HepG2 (cell line): Measurements from ENCODE around the gene TTC23L. TPM values are rescaled to one million over a fixed set of nuclear protein-coding genes. Genes with fewer than 3 reads are reported as not detected.

Experiments
- EEA1 ChIP-seq: sonication (generic); formaldehyde crosslinking; IDR thresholded peaks from 2 replicates; pipeline ENCODE4 v1.5.1; 2020; ENCODE audit warnings: mild to moderate bottlenecking, missing genetic modification reagents, borderline replicate concordance
- MIXL1 ChIP-seq: IDR thresholded peaks from 2 replicates; pipeline ENCODE4 v1.6.1; 2016
- PAXIP1 ChIP-seq: sonication (generic); formaldehyde crosslinking; conservative IDR thresholded peaks from 2 replicates; pipeline ENCODE4 v1.4.0; 2020; ENCODE audit warnings: mild to moderate bottlenecking, missing genetic modification reagents, moderate library complexity
- SMYD3 ChIP-seq: sonication (generic); formaldehyde crosslinking; IDR thresholded peaks from 2 replicates; pipeline ENCODE4 v1.8.1; 2023; ENCODE audit warnings: mild to moderate bottlenecking, missing genetic modification reagents
- SRSF4 ChIP-seq: fragments of 200-400 bp; formaldehyde crosslinking; IDR thresholded peaks from one replicate; pipeline ENCODE4 v1.6.1; 2018; ENCODE audit warnings: mild to moderate bottlenecking, low read depth, low read length, moderate library complexity; ENCODE audit not compliant: poor library complexity, severe bottlenecking
- SUZ12 ChIP-seq: fragments of 150-350 bp; IDR thresholded peaks from 2 replicates; pipeline ENCODE4 v1.6.1; 2014; ENCODE audit warnings: low read depth, low read length
- TBP ChIP-seq: sonication (generic); formaldehyde crosslinking; IDR thresholded peaks from 2 replicates; pipeline ENCODE4 v1.5.0; 2020; ENCODE audit warnings: missing genetic modification reagents
- TCF12 ChIP-seq, 2 experiments: fragments of 450-650 bp in 1 of 2; sonication (generic) in 1 of 2; formaldehyde crosslinking in 1 of 2; IDR thresholded peaks; 2 replicates each; pipeline versions ENCODE4 v1.6.1 to v1.8.0; 2017 to 2022; ENCODE audit warnings: antibody characterized with exemption in 1 of 2, mild to moderate bottlenecking in 1 of 2, missing genetic modification reagents in 1 of 2, moderate library complexity in 1 of 2
- ZFP37 ChIP-seq: sonication (generic); formaldehyde crosslinking; IDR thresholded peaks from 2 replicates; pipeline ENCODE4 v1.4.0; 2020; ENCODE audit warnings: missing genetic modification reagents, borderline replicate concordance
- ZNF20 ChIP-seq: sonication (generic); formaldehyde crosslinking; IDR thresholded peaks from 2 replicates; pipeline ENCODE4 v1.4.0; 2020; ENCODE audit warnings: mild to moderate bottlenecking, moderate library complexity, missing genetic modification reagents
- ZNF768 ChIP-seq: sonication (generic); formaldehyde crosslinking; IDR thresholded peaks from 2 replicates; pipeline ENCODE4 v1.4.0; 2020; ENCODE audit warnings: missing genetic modification reagents
- ZNF879 ChIP-seq: sonication (generic); formaldehyde crosslinking; IDR thresholded peaks from 2 replicates; pipeline ENCODE4 v1.8.1; 2023; ENCODE audit warnings: missing genetic modification reagents
- polyA plus RNA-seq, 8 experiments: library from polyadenylated mRNA; depleted of rRNA in 3 of 8; stranded (reverse) in 7 of 8; unstranded in 1 of 8; fragments of >200 nt; fragmentation: Illumina TruSeq in 4 of 8; extraction: Trizol in 4 of 8; gene quantifications; 2 replicates each; pipeline versions ENCODE4 v1.2.1 to v1.2.3, GENCODE V29; 2011 to 2016; ENCODE audit warnings: low read depth in 4 of 8, missing spikeins in 1 of 8, mixed read lengths in 1 of 8; ENCODE audit not compliant: insufficient read depth in 1 of 8
- total RNA-seq, 5 experiments: library from RNA; depleted of rRNA; stranded (reverse); fragments of >200 nt; fragmentation: Illumina TruSeq; extraction: Trizol; gene quantifications; 2 replicates each; pipeline ENCODE4 v1.2.3, GENCODE V29; 2016; ENCODE audit warnings: low read depth in 1 of 5
- TF ChIP-seq, protein P1 (sequence below): sonication (generic); formaldehyde crosslinking; IDR thresholded peaks from 2 replicates; pipeline ENCODE4; 2020; ENCODE audit warnings: missing genetic modification reagents, mild to moderate bottlenecking, borderline replicate concordance
- TF ChIP-seq, protein P2 (sequence below): IDR thresholded peaks from 2 replicates; pipeline ENCODE4 v1.6.1; 2016
- TF ChIP-seq, protein P3 (sequence below): sonication (generic); formaldehyde crosslinking; IDR thresholded peaks from 2 replicates; pipeline ENCODE4 v1.4.0; 2020; ENCODE audit warnings: missing genetic modification reagents, borderline replicate concordance

TTC23L gene
- total and polyA plus RNA-seq, 2 of the 13 experiments (the other 11 are each of a cell fraction or from before 2014, with no cell fraction given) = 0.37 to 1.4 TPM

DNA sequence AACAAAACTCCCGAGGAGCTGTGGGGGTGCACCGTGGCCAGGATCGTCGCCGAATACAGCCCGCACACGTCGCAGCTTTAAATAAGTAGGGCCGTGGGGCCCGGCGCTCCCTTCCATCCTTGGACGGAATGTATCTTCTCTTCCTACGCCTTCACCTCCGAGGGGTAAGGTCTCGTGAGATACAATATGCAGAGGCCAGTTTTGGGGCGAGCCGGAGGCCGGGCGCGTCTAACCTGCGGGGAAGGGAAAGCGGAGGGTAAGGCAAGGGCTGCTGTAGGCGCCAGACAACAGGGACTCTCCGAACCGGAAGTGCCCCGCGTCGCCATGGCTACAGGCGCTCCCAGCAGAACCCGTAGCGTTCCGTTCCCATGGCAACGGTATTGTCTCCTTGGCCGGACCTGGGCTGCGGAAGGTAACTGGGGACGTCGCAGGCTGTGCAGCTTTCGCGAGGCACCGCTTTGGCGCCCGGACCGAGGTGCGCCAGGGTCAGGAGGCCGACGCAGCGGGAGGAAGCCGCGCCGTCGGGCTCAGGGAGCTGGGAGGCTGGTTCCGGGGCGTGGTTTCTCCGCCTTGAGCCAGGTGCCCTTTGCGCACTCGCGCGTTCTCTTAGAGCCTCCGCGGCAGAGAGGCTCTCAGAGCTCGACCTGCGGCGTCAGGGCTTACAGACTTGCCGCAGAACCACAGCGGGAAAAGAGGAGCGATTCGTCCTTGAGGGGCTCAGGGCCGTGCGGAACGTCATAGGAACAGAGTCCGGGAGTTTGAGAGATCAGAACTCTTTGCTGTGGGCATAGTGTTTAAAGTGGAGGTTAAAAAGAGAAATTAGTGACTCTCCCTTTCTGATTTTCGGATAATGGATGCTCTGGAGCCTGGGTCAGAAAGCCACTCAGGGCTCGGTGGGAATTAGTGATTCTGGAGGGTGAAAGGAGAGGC lies at the start of gene TTC23L (continued):
- TF ChIP-seq PAXIP1 (peak; percentile 81), EEA1 (CRISPR knock-in tag) (no peak), MIXL1 (CRISPR knock-in tag) (no peak), SRSF4 (no peak), ZNF879 (CRISPR knock-in tag) (no peak), SMYD3 (no peak), TBP (no peak), ZNF20 (CRISPR knock-in tag) (no peak), TCF12 (IDR thresholded peaks at IDR 0.05) (no peak), TCF12 (CRISPR knock-in tag; IDR thresholded peaks at IDR 0.05) (peak; percentile 81; the same call in 1 of the 2 replicates), ZFP37 (CRISPR knock-in tag) (0 out of 2 replicates have a peak, but pooled peaks have one; percentile 54), SUZ12 (no peak), ZNF768 (peak; percentile 90)
- TF ChIP-seq, protein P1, sequence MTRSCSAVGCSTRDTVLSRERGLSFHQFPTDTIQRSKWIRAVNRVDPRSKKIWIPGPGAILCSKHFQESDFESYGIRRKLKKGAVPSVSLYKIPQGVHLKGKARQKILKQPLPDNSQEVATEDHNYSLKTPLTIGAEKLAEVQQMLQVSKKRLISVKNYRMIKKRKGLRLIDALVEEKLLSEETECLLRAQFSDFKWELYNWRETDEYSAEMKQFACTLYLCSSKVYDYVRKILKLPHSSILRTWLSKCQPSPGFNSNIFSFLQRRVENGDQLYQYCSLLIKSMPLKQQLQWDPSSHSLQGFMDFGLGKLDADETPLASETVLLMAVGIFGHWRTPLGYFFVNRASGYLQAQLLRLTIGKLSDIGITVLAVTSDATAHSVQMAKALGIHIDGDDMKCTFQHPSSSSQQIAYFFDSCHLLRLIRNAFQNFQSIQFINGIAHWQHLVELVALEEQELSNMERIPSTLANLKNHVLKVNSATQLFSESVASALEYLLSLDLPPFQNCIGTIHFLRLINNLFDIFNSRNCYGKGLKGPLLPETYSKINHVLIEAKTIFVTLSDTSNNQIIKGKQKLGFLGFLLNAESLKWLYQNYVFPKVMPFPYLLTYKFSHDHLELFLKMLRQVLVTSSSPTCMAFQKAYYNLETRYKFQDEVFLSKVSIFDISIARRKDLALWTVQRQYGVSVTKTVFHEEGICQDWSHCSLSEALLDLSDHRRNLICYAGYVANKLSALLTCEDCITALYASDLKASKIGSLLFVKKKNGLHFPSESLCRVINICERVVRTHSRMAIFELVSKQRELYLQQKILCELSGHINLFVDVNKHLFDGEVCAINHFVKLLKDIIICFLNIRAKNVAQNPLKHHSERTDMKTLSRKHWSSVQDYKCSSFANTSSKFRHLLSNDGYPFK (CRISPR knock-in tag) = peak; percentile 95; the same call in 1 of the 2 replicates
- TF ChIP-seq, protein P2, sequence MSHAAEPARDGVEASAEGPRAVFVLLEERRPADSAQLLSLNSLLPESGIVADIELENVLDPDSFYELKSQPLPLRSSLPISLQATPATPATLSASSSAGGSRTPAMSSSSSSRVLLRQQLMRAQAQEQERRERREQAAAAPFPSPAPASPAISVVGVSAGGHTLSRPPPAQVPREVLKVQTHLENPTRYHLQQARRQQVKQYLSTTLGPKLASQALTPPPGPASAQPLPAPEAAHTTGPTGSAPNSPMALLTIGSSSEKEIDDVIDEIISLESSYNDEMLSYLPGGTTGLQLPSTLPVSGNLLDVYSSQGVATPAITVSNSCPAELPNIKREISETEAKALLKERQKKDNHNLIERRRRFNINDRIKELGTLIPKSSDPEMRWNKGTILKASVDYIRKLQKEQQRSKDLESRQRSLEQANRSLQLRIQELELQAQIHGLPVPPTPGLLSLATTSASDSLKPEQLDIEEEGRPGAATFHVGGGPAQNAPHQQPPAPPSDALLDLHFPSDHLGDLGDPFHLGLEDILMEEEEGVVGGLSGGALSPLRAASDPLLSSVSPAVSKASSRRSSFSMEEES (CRISPR knock-in tag) = 0 out of 2 replicates have a peak, but pooled peaks have one; percentile 59
- TF ChIP-seq, protein P3, sequence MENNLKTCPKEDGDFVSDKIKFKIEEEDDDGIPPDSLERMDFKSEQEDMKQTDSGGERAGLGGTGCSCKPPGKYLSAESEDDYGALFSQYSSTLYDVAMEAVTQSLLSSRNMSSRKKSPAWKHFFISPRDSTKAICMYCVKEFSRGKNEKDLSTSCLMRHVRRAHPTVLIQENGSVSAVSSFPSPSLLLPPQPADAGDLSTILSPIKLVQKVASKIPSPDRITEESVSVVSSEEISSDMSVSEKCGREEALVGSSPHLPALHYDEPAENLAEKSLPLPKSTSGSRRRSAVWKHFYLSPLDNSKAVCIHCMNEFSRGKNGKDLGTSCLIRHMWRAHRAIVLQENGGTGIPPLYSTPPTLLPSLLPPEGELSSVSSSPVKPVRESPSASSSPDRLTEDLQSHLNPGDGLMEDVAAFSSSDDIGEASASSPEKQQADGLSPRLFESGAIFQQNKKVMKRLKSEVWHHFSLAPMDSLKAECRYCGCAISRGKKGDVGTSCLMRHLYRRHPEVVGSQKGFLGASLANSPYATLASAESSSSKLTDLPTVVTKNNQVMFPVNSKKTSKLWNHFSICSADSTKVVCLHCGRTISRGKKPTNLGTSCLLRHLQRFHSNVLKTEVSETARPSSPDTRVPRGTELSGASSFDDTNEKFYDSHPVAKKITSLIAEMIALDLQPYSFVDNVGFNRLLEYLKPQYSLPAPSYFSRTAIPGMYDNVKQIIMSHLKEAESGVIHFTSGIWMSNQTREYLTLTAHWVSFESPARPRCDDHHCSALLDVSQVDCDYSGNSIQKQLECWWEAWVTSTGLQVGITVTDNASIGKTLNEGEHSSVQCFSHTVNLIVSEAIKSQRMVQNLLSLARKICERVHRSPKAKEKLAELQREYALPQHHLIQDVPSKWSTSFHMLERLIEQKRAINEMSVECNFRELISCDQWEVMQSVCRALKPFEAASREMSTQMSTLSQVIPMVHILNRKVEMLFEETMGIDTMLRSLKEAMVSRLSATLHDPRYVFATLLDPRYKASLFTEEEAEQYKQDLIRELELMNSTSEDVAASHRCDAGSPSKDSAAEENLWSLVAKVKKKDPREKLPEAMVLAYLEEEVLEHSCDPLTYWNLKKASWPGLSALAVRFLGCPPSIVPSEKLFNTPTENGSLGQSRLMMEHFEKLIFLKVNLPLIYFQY (CRISPR knock-in tag) = peak; percentile 87
